Measurements from ENCODE around the gene GAS1.

Gene GAS1

DNA sequence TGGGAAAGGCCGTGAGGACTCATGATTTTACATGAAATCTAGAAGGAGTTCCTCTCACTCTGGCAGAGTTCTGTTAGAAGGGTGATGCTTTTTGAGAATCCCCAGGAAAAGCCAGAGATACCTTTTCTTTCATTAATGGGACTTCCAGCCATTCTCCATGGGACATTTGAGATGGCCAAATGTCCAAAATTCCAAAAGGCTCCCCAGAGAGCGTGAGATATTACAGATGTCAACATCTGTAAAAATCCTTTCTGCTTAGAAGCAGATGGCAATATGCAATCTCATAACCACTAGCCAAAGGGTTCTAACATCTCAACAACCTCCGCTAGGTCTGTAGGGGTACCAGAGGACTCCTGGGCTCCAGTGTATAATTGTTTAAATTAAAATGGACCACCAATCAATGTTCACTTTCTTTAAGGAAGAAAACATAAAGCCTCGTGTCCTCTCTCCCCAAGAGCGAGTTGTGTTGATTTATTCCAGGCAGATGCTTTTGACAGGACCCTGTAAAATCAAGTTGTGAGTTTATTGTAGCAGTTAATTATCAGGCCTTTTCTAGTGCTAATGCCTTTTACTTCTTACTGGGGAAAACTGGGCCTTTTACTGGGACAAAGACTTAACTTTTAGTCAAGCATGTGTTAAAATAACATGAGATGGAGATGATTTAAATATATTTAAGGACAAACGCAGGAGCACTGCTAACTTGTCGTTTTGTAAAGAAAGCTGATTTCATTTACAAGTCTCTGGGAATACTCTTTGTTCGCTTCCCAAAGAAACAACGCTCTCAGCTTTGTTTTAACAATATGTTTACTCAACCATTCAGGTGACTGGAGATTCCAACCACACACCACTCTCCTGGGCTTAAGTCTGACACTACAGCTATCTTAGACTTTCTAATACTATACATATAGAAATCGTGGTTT lies 4.8 kb downstream of the GAS1 start:
- no peak overlapping the region for H3K4me3 ChIP-seq (ENCODE audit: low read depth, low read length)
- no peak for TF ChIP-seq CTCF (IDR thresholded peaks at IDR 0.05; ENCODE audit: low read depth, low read length)

- H3K4me3 ChIP-seq (ENCODE audit: low read depth, low read length) = no peak overlapping the region
- TF ChIP-seq CTCF (IDR thresholded peaks at IDR 0.05; ENCODE audit: low read depth, low read length) = no peak
Observed at GRCh38 chr9:86941197-86941596, 6.1 kb downstream of the GAS1 start.

- no peak overlapping the region for H3K4me3 ChIP-seq (ENCODE audit: low read depth, low read length)
- no peak for TF ChIP-seq CTCF (IDR thresholded peaks at IDR 0.05; ENCODE audit: low read depth, low read length)
Observed at GRCh38 chr9:86940774-86941173, 6.5 kb downstream of the GAS1 start.

DNA sequence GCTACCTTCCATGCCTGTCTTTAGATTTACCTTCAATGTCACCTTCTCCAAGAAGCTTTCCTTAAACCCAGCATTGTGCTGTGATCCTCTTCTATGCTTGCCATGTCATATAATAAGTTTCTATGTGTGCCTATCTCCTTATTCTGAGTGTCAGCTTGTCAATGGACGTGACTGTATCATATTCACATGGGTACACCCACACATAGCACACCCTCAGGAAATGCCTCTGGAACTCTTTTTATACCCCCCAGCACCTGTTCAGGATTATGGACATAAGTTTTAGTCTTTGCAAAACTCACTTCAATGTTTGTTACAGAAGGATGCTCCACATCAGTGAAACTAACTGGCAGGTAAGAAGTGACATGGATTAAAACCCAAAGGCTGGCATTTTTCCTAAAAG lies 7.4 kb downstream of the GAS1 start:
- no peak for TF ChIP-seq CTCF (IDR thresholded peaks at IDR 0.05; ENCODE audit: low read depth, low read length)
- no peak overlapping the region for H3K4me3 ChIP-seq (ENCODE audit: low read depth, low read length)

- TF ChIP-seq CTCF (IDR thresholded peaks at IDR 0.05; ENCODE audit: low read depth, low read length) = no peak
Observed at GRCh38 chr9:86939321-86939720, 8.0 kb downstream of the GAS1 start.

DNA sequence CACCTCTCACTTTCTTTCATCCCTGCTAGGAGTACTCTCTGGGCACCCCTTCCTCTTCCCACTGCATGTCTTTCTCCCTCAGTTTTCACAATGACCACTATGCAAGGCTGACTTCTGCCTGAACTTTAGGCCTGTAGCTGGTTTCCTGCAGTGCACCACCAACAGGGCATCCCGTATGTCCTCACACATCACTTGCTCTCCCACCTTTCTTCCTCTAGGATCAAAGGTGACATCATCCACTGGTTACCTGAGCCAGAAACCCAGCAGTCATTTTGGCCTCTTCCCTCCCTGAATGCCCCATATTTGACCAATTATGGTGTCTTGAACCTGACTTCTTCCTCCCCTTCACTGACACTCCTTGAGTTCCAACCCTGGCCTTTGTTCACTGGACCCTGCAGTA lies 8.5 kb downstream of the GAS1 start:
- no peak overlapping the region for H3K4me3 ChIP-seq (ENCODE audit: low read depth, low read length)
- no peak for TF ChIP-seq CTCF (IDR thresholded peaks at IDR 0.05; ENCODE audit: low read depth, low read length)

More at GRCh38 chr9:86939321-86939720, 8.0 kb downstream of the GAS1 start:
- H3K4me3 ChIP-seq (ENCODE audit: low read depth, low read length) = no peak overlapping the region

GRCh38 chr9:86926145-86926544 lies 21.2 kb downstream of the GAS1 start:
- no peak for TF ChIP-seq CTCF (IDR thresholded peaks at IDR 0.05; ENCODE audit: low read depth, low read length)
- H3K4me3 ChIP-seq (ENCODE audit: low read depth, low read length) = no peak overlapping the region

Data from WI38 (cell line).